MCF 10A (cell line): ENCODE results near the gene SLC35E1. TPM values are rescaled to one million over a fixed set of nuclear protein-coding genes. Genes with fewer than 3 reads are reported as not detected.

Experiments used
- BruUV-seq: library from RNA; stranded (reverse); fragments of 400-500 nt; replicated peaks from 2 replicates; lab custom pipeline; 2021; lab: Mats Ljungman, UMichigan
- CTCF ChIA-PET: fragments of 300-600 bp; sonication (Branson Sonifier 250); formaldehyde crosslinking; extraction: SDS; loops from one replicate; lab custom pipeline; 2021; ENCODE audit warnings: antibody characterized with exemption, inconsistent platforms; lab: Yijun Ruan, JAX
- POLR2A ChIA-PET: fragments of 300-600, 350-650 bp; sonication (Branson Sonifier 250); formaldehyde crosslinking; extraction: SDS; loops from one replicate; lab custom pipeline; 2020; ENCODE audit warnings: antibody characterized with exemption, inconsistent platforms; lab: Yijun Ruan, JAX
- DNase-seq: peaks from one replicate; pipeline ENCODE4 v3.0.0-alpha.2; 2018; ENCODE audit not compliant: unreplicated experiment
- H3K27ac Mint-ChIP-seq: one replicate; pipeline ENCODE4 v1.8.0; 2022; ENCODE audit warnings: mild to moderate bottlenecking, low read depth, mixed read lengths; ENCODE audit not compliant: unreplicated experiment
- H3K27me3 Mint-ChIP-seq: one replicate; pipeline ENCODE4 v1.8.0; 2022; ENCODE audit warnings: mixed read lengths; ENCODE audit not compliant: insufficient read depth, unreplicated experiment
- H3K36me3 Mint-ChIP-seq: one replicate; pipeline ENCODE4 v1.8.0; 2022; ENCODE audit warnings: mild to moderate bottlenecking, moderate library complexity, mixed read lengths; ENCODE audit not compliant: insufficient read depth, unreplicated experiment
- H3K4me1 Mint-ChIP-seq: one replicate; pipeline ENCODE4 v1.8.0; 2022; ENCODE audit warnings: mixed read lengths; ENCODE audit not compliant: insufficient read depth, unreplicated experiment
- H3K4me3 Mint-ChIP-seq: one replicate; pipeline ENCODE4 v1.8.0; 2022; ENCODE audit warnings: mild to moderate bottlenecking, moderate library complexity, mixed read lengths; ENCODE audit not compliant: unreplicated experiment
- H3K9me3 Mint-ChIP-seq: one replicate; pipeline ENCODE4 v1.8.0; 2022; ENCODE audit warnings: mixed read lengths; ENCODE audit not compliant: unreplicated experiment
- intact Hi-C: fragments of 100-400 bp; cut with micrococcal nuclease; formaldehyde crosslinking; loops from 2 replicates; pipeline ENCODE4 v1.14.1; 2022
- total RNA-seq: library from RNA; stranded (reverse); gene quantifications from 2 replicates; pipeline ENCODE4 v1.2.3, GENCODE V29; 2022
- TF ChIP-seq, protein P1 (sequence below): fragments of 200-600 bp; IDR thresholded peaks from one replicate; pipeline ENCODE4 v1.8.0; 2022; ENCODE audit warnings: antibody characterized with exemption, mild to moderate bottlenecking; ENCODE audit not compliant: unreplicated experiment

Gene SLC35E1
- total RNA-seq, 1 experiment from 2014 or later = 62.6 TPM

DNA sequence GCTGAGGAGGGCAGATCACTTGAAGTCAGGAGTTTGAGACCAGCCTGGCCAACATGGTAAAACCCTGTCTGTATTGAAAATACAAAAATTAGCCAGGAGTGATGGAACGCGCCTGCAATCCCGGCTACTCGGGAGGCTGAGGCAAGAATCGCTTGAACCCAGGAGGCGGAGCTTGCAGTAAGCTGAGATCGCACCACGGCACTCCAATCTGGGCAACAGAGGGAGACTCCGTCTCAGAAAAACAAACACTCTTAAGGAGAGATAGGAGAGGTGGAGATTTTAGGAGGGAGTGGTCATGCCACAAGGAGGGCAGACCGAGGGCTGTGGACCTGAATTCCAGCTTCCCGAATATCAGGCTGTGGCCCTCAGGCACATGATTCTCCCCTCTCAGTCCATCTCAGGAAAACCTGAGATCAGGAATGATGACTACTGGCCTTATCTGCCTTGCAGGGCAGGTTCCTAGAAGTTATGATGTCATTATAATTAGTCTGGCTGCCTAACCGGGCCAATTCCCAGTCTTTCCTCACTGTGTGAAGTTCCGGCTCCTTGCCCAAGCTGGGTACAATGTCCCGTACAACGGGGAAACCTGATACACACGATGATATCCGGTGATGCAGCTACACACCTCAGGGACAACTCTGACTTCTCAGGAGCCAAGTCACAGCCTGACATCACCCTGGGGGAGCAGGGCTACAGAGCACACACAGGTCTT is 2.5 kb downstream of the SLC35E1 start:
- CTCF ChIA-PET = interaction anchor here (0.5 to 1.0 kb wide), 4 partner anchors 200 to 697 kb away, joined by 3 to 4 read pairs (median 3); no protein-coding TSS in a partner anchor
- DNase-seq = no peak
- TF ChIP-seq, protein P1, sequence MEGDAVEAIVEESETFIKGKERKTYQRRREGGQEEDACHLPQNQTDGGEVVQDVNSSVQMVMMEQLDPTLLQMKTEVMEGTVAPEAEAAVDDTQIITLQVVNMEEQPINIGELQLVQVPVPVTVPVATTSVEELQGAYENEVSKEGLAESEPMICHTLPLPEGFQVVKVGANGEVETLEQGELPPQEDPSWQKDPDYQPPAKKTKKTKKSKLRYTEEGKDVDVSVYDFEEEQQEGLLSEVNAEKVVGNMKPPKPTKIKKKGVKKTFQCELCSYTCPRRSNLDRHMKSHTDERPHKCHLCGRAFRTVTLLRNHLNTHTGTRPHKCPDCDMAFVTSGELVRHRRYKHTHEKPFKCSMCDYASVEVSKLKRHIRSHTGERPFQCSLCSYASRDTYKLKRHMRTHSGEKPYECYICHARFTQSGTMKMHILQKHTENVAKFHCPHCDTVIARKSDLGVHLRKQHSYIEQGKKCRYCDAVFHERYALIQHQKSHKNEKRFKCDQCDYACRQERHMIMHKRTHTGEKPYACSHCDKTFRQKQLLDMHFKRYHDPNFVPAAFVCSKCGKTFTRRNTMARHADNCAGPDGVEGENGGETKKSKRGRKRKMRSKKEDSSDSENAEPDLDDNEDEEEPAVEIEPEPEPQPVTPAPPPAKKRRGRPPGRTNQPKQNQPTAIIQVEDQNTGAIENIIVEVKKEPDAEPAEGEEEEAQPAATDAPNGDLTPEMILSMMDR = no peak
- peak overlapping the region; percentile 99 for H3K4me3 Mint-ChIP-seq
- no peaks in the 10 kb centered on the region for H3K9me3 Mint-ChIP-seq
- POLR2A ChIA-PET = interaction anchor here (0.5 to 6.1 kb wide), 7 partner anchors 12 to 91 kb away, joined by 3 to 51 read pairs (median 6); partner anchors contain the start of genes MED26, SMIM7 and TMEM38A
- no TSS peak for BruUV-seq
- peak overlapping the region; percentile 95 for H3K27ac Mint-ChIP-seq
- peaks cover 67% of the 10 kb centered on the region for H3K36me3 Mint-ChIP-seq
- intact Hi-C loops = loop anchor here (1.0 to 5.0 kb wide), 2 partner anchors 58 to 258 kb away; partner anchors contain the start of gene SIN3B
- peaks cover 32% of the 10 kb centered on the region for H3K4me1 Mint-ChIP-seq
- no peaks in the 10 kb centered on the region for H3K27me3 Mint-ChIP-seq

DNA sequence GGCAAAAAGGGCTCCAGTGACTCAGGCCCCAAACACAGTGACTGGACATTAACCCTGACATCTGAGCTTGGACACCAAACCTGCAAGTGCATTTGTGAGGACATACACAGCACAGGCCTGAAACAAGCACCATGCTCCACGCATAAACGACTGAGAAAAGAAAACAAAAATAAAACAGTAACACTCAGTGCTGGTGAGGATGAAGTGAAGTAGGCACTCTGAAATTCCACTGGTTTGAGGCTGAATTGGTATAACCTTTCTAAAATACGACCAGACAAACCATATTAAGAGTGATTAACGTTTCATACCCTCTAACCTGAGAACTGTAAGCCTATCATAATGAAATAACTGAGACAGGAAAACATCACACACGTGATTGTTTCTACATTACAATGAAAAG is 5.5 kb downstream of the SLC35E1 start:
- Mint-ChIP-seq H3K4me1 (peaks cover 23% of the 10 kb centered on the region), H3K36me3 (peaks cover 82% of the 10 kb centered on the region), H3K27ac (no peak overlapping the region), H3K27me3 (no peaks in the 10 kb centered on the region), H3K4me3 (no peak overlapping the region), H3K9me3 (no peaks in the 10 kb centered on the region)
- CTCF ChIA-PET = no interaction called here
- POLR2A ChIA-PET = interaction anchor here (1.6 kb wide), 1 partner anchor 24 kb away, joined by 4 read pairs; no protein-coding TSS in a partner anchor
- DNase-seq = no peak
- no TSS peak for BruUV-seq
- intact Hi-C loops = no loop called here
- TF ChIP-seq, protein P1 = no peak

DNA sequence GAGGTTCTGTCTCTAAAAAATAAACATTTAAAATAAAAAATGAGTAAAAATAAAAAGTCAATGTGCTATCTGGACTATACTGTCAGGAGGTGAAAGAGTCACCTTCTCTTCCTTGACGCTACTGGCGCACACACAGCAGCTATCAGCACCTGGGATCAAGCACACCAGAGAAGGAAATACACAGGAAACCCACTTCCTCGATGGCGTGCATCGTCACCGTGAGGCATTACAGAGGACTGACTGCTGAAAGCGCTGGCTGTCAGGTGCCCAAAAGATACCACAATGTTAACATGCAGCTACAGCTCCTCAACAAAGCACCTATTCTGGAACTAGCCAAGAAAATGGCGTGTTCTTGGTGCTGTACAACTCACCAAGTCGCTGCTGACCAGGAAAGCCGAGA is 6.1 kb downstream of the SLC35E1 start:
- CTCF ChIA-PET = no interaction called here
- H3K9me3 Mint-ChIP-seq = no peaks in the 10 kb centered on the region
- H3K36me3 Mint-ChIP-seq = peaks cover 87% of the 10 kb centered on the region
- BruUV-seq = no TSS peak
- H3K27ac Mint-ChIP-seq = no peak overlapping the region
- TF ChIP-seq, protein P1 = no peak
- DNase-seq = no peak
- no peaks in the 10 kb centered on the region for H3K27me3 Mint-ChIP-seq
- POLR2A ChIA-PET = interaction anchor here (1.6 kb wide), 1 partner anchor 23 kb away, joined by 4 read pairs; no protein-coding TSS in a partner anchor
- peaks cover 18% of the 10 kb centered on the region for H3K4me1 Mint-ChIP-seq
- intact Hi-C loops = no loop called here
- no peak overlapping the region for H3K4me3 Mint-ChIP-seq

DNA sequence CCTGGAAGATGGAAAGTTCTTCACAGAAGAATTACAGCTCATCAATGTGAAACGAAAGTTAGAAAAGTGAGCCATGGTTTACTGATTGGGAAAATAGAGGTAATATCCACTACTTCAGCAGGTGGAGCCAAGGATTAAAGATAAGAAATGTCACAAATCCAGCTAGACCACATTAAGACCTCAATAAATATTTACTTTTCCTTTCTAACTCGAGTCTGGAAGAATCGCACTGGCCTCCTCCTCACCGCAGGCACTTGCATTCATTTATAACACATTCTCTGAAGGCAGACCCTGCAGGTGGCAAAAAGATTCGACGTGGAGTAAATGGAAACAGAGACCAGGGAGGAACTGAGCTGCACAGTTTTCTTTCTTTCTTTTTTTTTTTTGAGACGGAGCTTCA is 7.4 kb downstream of the SLC35E1 start:
- Mint-ChIP-seq H3K4me3 (no peak overlapping the region), H3K27ac (no peak overlapping the region), H3K4me1 (peaks cover 14% of the 10 kb centered on the region), H3K36me3 (peaks cover 95% of the 10 kb centered on the region), H3K27me3 (no peaks in the 10 kb centered on the region), H3K9me3 (no peaks in the 10 kb centered on the region)
- TF ChIP-seq, protein P1 = no peak
- intact Hi-C loops = no loop called here
- ChIA-PET POLR2A (no interaction called here), CTCF (interaction anchor here (0.9 kb wide), 1 partner anchor 20 kb away, joined by 3 read pairs; no protein-coding TSS in a partner anchor)
- no TSS peak for BruUV-seq
- DNase-seq = no peak
